ENCODE results near the gene SPOCK1. TPM values are rescaled to one million over a fixed set of nuclear protein-coding genes. Genes with fewer than 3 reads are reported as not detected.

The SPOCK1 gene
- total and polyA plus RNA-seq, 2 donors (not counting 3 experiments of a cell fraction or from before 2014, with no cell fraction given): 144 to 280 TPM

GRCh38 chr5:137333928-137334327, 165.2 kb downstream of the SPOCK1 start:
- Histone ChIP-seq H4K20me1 (replicated peaks; ENCODE audit: control insufficient read depth, extremely low read depth, insufficient read depth, low read length) (no peaks in the 10 kb centered on the region), H3K36me3 (ENCODE audit: control insufficient read depth in 2 of 2, extremely low read depth in 1 of 2, insufficient read depth in 2 of 2, low read length in 2 of 2) (no peaks in the 10 kb centered on the region), H3K9ac (replicated peaks; ENCODE audit: extremely low read depth, insufficient read depth, low read length) (no peak overlapping the region), H3K27ac (ENCODE audit: insufficient read depth, low read depth, low read length) (no peak overlapping the region), H3K4me1 (ENCODE audit: control insufficient read depth, extremely low read depth, insufficient read depth, low read length) (peaks cover 2% of the 10 kb centered on the region), H3K4me3 (replicated peaks in 1 of 3; ENCODE audit: insufficient read depth in 1 of 3, low read depth in 1 of 3, low read length in 3 of 3) (no peak overlapping the region), H3K79me2 (ENCODE audit: control insufficient read depth, insufficient read depth, low read length) (peaks cover 63% of the 10 kb centered on the region), H3K9me1 (replicated peaks; ENCODE audit: control insufficient read depth, extremely low read depth, insufficient read depth, low read length) (no peaks in the 10 kb centered on the region), H3K27me3 (ENCODE audit: control insufficient read depth in 2 of 2, insufficient read depth in 2 of 2, low read length in 2 of 2) (no peaks in the 10 kb centered on the region), H3K9me3 (replicated peaks; ENCODE audit: control insufficient read depth, insufficient read depth, low read length) (no peaks in the 10 kb centered on the region), H3K4me2 (ENCODE audit: insufficient read depth, low read length) (no peak overlapping the region), H2AFZ (ENCODE audit: low read depth, low read length) (no peak overlapping the region)
- TF ChIP-seq GATA2 (IDR thresholded peaks at IDR 0.05; ENCODE audit: insufficient read depth, insufficient read length, low read depth, low read length): no peak
- TF ChIP-seq FOS (IDR thresholded peaks at IDR 0.05; ENCODE audit: borderline replicate concordance, insufficient read depth, low read length): no peak
- no peak for TF ChIP-seq MYC (IDR thresholded peaks at IDR 0.05; ENCODE audit: low read depth, low read length)
- no peak for TF ChIP-seq POLR2A (IDR thresholded peaks at IDR 0.05; ENCODE audit: low read depth, low read length)
- no peak for TF ChIP-seq CTCF (IDR thresholded peaks at IDR 0.05; ENCODE audit: extremely low read depth in 1 of 2, insufficient read depth in 1 of 2, low read depth in 1 of 2, low read length in 2 of 2)
- dilution Hi-C loops (cut with MboI; ENCODE audit: extremely low pct_ligation_motif_present, low sequenced_read_pairs): no loop called here
- DNase-seq (ENCODE audit: low read depth, low spot score): no peak
- intact Hi-C loops (cut with micrococcal nuclease): no loop called here
- ChIA-PET POLR2A (no interaction called here), CTCF (interaction anchor here (1.0 to 1.9 kb wide), 4 partner anchors 10 to 31 kb away, joined by 3 to 9 read pairs (median 6); no protein-coding TSS in a partner anchor)
- no TSS peak for BruUV-seq (replicated peaks)
- FAIRE-seq: no peak

- H3K4me2 ChIP-seq (ENCODE audit: insufficient read depth, low read length): no peak overlapping the region
Observed at GRCh38 chr5:137333475-137333874, 165.7 kb downstream of the SPOCK1 start.

More at GRCh38 chr5:137333475-137333874, 165.7 kb downstream of the SPOCK1 start:
- TF ChIP-seq MYC (IDR thresholded peaks at IDR 0.05; ENCODE audit: low read depth, low read length) (no peak), JUN (IDR thresholded peaks at IDR 0.05; ENCODE audit: borderline replicate concordance, insufficient read depth, insufficient read length, low read depth) (no peak), FOS (IDR thresholded peaks at IDR 0.05; ENCODE audit: borderline replicate concordance, insufficient read depth, low read length) (no peak), POLR2A (IDR thresholded peaks at IDR 0.05; ENCODE audit: low read depth, low read length) (no peak), POLR2AphosphoS5 (IDR thresholded peaks at IDR 0.05; ENCODE audit: insufficient read depth, low read depth, low read length) (no peak), CTCF (IDR thresholded peaks at IDR 0.05; ENCODE audit: extremely low read depth in 1 of 2, insufficient read depth in 1 of 2, low read depth in 1 of 2, low read length in 2 of 2) (no peak), MAX (IDR thresholded peaks at IDR 0.05; ENCODE audit: insufficient read depth, insufficient read length) (no peak), GATA2 (IDR thresholded peaks at IDR 0.05; ENCODE audit: insufficient read depth, insufficient read length, low read depth, low read length) (no peak), EZH2 (IDR thresholded peaks at IDR 0.05; ENCODE audit: borderline replicate concordance, low read depth, low read length, severe bottlenecking) (no peak)
- Histone ChIP-seq H3K9me1 (replicated peaks; ENCODE audit: control insufficient read depth, extremely low read depth, insufficient read depth, low read length) (no peaks in the 10 kb centered on the region), H3K79me2 (ENCODE audit: control insufficient read depth, insufficient read depth, low read length) (peaks cover 66% of the 10 kb centered on the region), H3K4me3 (replicated peaks in 1 of 3; ENCODE audit: insufficient read depth in 1 of 3, low read depth in 1 of 3, low read length in 3 of 3) (no peak overlapping the region), H3K4me1 (ENCODE audit: control insufficient read depth, extremely low read depth, insufficient read depth, low read length) (peaks cover 2% of the 10 kb centered on the region), H4K20me1 (replicated peaks; ENCODE audit: control insufficient read depth, extremely low read depth, insufficient read depth, low read length) (no peaks in the 10 kb centered on the region), H3K36me3 (ENCODE audit: control insufficient read depth in 2 of 2, extremely low read depth in 1 of 2, insufficient read depth in 2 of 2, low read length in 2 of 2) (no peaks in the 10 kb centered on the region), H3K9ac (replicated peaks; ENCODE audit: extremely low read depth, insufficient read depth, low read length) (no peak overlapping the region), H3K27me3 (ENCODE audit: control insufficient read depth in 2 of 2, insufficient read depth in 2 of 2, low read length in 2 of 2) (no peaks in the 10 kb centered on the region), H3K9me3 (replicated peaks; ENCODE audit: control insufficient read depth, insufficient read depth, low read length) (no peaks in the 10 kb centered on the region), H3K27ac (ENCODE audit: insufficient read depth, low read depth, low read length) (no peak overlapping the region), H2AFZ (ENCODE audit: low read depth, low read length) (no peak overlapping the region)
- ChIA-PET POLR2A (no interaction called here), CTCF (interaction anchor here (1.5 to 2.2 kb wide), 3 partner anchors 11 to 31 kb away, joined by 3 to 10 read pairs (median 8); no protein-coding TSS in a partner anchor)
- dilution Hi-C loops (cut with MboI; ENCODE audit: extremely low pct_ligation_motif_present, low sequenced_read_pairs): no loop called here
- BruUV-seq (replicated peaks): no TSS peak
- DNase-seq (ENCODE audit: low read depth, low spot score): no peak
- FAIRE-seq: no peak
- intact Hi-C loops (cut with micrococcal nuclease): no loop called here

Measured in endothelial cell of umbilical vein (primary cell).